HG03045 (cell line): ENCODE measurements around the gene PTPRN2.

ENCODE experiments used
- ATAC-seq: cut with Tn5 transposase; IDR thresholded peaks from one replicate; pipeline ENCODE4 v1.9.1; 2021; ENCODE audit warnings: mild to moderate bottlenecking, moderate library complexity; ENCODE audit not compliant: unreplicated experiment

The PTPRN2 gene

DNA sequence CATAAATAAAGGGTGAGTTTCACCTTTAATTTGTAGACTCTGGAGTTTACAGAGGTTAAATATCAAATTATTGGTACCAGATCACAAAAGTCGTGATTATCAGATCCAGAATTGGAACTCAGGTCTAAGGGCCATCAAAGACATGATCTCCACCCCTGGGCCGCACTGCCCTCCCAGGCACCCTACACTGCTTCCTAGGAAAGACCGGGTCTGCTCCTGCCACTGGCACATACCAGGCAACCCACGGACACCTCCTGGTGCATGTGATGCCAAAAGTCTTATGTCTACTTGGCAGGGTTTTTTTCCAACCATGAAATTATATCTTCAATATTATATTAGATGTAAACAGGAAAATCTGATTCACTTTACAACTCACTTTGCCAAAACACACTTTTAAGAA, 452.8 kb downstream of the PTPRN2 start:
- no peak for ATAC-seq

DNA sequence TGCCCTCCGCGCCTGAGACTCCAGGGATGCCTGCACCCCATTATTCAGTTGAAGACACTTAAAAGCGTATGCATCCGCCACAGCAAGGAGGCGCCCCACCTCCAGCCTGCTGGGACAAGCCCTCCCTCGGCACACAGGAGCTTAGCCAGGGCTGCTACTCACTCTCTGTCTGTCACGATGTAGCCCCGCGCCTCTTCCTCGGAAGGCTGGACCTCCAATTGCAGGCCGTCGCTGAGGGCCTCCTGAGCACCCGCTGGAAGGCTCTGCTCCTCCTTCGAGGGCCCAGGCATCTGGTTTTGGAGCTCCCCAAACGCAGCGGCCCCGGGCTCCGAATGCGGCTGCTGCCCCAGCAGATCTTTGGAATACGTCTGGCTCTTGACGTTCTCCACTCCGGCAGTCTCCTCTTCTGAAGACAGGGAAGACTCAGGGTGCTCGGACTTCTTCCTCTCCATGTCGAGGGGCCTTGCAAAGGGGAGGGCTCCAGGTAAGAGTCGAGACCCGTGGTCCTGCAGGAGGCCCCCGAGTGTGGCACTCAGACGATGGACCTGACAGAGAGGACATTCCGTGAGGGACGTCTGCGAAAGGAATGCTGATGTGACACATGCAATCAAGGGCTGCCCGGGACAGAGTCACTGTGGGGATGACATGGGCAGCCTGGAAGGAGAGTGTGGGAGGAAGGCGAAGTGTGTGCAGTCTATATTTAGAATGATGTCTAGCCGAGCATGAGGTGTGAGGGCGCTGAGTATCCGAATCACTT, 453.9 kb downstream of the PTPRN2 start:
- no peak for ATAC-seq

DNA sequence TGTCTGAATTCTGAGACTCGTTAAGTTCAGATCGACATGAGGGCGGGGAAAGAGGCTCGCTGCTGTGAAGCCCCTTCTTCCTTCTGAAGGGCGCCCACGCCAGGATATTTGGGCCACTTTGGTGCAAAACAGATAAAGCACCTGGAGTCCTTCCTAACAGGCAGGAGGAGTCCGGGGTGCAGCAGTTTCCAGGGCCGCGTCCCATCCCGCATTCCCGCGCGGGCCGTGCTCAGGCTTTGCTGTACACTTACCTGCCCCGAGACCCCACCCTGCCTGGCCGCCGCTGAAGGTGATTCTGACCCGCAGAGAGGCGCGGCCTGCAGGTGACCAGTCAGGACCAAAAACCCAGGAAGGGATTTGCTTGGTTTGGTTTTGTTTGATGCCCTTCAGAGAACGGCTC, 454.6 kb downstream of the PTPRN2 start:
- no peak for ATAC-seq

DNA sequence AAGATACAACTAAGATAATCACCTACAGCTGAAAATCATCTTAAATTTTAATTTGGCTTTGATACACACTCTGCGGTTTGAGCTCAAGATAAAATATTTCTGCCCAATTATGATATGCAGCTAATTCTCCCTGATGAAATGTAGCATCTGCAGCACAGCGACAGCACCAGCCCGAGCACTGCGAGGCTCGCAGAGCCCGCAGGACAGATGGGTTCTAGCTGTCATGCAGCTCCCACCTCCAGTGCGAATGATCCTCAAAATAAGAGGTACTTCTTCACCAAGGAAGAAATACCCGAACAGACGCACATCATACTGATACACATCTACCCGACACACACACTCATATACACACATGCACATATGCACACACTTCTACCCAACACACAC, 457.6 kb downstream of the PTPRN2 start:
- ATAC-seq, result no peak

DNA sequence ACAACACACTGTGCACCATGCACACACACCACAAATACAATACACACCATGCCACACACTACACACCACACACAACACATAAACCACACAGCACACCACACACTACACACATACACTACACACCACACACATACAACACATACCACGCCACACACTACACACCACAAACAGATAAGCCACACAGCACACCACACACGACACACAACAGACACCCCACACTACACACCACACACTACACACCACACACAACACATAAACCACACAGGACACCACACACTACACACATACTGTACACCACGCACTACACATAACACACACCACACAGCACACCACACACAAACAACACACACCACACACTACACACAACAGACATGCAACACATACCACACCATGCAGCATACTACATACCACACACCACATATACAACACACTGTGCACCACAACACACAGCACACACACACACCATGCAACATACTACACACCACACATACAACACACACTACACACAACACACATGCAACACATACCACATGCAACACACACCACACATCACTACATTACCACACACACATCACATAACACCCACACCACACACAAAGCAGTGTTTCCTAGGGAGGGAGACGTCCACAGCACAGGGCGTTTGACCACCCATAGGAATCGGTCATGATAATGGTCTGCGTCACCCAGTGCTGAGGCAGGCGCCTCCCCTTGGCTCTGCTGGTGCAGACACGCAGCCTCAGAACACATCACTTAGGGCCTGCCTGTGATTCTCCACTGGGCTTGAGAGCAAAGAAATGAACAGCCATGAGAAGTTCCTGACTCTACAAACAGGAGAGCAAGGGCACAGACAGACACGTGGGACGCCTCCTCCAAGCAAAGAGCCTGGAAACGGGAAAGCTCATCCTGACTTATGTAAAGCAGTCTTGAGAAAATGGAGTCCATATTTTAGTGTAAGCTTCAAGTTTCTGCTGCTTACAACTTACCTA, 458.3 kb downstream of the PTPRN2 start:
- ATAC-seq, result no peak

DNA sequence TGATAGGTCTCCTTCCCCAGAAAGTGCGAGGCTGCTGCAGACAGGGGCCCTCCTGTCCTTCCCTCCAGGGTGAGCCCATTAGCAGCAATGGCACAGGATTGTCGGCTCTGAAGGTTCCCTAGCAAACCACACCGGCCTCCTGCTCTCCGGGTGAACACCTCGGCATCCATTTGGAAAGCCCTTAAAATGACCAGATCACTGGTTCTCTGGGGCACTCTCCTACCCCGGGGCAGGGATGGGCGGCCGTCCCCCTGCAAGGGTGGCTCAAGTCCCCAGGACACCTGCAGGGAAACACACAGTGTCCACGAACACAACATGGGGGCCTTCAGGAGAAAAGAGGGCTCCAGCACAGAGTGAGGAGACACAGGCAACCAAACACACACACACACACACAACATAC, 459.1 kb downstream of the PTPRN2 start:
- ATAC-seq, result no peak

DNA sequence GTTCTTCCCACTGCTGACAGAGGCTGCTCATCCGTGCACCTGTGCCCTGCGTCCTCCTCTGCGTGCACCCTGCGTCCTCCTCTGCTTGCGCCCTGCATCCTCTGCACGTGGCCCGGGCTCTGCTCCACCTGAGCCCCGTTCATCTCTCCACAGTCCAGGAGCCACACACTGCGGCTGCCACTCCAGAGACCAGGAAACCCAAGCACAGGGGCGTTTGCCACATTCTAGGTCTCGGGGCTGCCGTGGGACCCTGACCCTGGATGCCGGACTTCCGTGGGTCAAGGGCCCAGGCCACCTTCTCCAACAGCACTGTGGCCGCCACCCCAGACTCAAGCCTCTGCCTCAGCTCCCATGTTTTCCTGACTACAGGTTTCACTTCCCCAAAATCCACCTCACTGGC, 460.4 kb downstream of the PTPRN2 start:
- ATAC-seq, result no peak

DNA sequence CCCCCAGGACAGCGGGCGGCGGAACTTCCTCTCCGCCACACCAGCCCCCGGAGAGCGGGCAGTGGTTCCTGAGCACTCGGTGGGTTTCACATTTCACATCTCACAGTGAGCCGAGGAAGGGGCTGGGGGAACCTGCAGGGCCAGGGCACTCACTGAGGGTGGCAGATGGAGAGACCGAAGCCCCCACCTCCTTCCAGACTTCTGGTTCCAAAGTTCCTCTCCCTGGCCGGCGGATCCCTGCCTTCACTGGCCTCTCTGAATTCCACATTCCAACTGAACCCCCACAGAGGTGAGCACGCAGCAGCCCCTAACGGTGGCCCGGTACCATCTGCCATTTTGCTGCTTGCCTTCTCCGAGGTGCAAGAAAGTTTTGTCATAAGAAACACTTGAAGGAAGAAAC, 461.0 kb downstream of the PTPRN2 start:
- no peak for ATAC-seq

DNA sequence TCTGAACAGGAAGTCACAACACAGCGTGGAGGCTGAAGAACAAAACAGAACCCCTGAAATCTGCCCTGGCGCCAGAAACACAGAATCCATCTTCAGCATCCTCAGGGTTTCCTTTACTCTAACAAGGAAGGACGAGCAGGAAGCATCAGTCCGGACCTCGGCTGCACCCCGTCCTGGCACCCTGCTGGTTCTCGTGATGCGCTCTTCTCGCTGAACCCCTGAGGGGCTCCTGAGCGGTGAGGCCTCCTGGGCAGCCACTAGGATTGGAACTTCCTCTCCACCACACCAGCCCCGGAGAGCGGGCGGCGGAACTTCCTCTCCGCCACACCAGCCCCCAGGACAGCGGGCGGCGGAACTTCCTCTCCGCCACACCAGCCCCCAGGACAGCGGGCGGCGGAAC, 461.9 kb downstream of the PTPRN2 start:
- no peak for ATAC-seq

DNA sequence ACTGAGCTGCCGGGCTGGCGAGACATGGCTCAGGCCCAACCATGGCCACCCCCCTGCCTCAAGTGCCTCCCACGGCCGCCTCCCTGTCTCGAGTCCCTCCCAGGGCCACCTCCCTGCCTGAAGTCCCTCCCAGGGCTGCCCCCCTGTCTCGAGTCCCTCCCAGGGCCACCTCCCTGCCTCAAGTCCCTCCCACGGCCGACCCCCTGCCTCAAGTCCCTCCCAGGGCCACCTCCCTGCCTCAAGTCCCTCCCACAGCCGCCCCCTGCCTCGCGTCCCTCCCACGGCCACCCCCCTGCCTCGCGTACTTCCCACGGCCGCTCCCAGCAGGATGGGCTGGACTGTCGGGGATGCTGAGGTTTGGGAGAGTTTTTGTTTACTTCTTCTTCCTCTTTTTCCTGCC, 462.5 kb downstream of the PTPRN2 start:
- ATAC-seq, result no peak

DNA sequence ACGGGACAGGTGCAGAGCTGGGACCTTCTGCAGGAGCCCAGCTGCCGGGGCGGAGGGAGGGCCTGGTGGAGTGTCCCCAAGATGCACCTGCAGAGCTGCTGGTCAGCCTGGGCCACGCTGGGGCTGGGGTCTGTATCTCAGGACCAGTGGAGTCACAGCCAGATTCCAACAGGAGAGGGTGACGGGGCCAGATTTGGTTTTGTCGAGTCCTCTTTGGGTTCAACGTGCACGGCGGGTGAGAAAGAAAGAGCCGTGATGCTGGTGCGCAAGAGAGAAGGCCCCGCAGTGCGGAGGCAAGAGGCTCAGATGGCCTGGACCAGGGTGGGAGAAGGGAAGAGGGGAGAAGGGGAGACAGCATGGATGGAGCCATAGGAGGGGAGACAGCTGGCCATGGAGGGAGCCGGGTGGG, 462.9 kb downstream of the PTPRN2 start:
- ATAC-seq, result no peak

DNA sequence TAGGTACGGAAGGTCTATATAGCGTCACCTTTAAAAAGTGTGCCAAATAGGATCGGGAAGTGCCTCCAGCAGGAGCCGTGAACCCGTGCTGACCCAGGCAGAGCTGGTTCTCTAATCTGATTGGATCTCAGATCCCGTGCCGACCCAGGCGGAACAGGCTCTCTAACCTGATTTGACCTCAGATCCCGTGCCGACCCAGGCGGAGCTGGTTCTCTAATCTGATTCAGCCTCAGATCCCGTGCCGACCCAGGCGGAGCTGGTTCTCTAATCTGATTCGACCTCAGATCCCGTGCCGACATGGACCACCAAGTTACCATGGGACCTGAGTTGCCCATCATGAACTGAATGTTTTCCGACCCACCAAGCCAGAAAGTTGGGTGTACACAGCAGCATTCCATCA, 463.9 kb downstream of the PTPRN2 start:
- ATAC-seq, result no peak

DNA sequence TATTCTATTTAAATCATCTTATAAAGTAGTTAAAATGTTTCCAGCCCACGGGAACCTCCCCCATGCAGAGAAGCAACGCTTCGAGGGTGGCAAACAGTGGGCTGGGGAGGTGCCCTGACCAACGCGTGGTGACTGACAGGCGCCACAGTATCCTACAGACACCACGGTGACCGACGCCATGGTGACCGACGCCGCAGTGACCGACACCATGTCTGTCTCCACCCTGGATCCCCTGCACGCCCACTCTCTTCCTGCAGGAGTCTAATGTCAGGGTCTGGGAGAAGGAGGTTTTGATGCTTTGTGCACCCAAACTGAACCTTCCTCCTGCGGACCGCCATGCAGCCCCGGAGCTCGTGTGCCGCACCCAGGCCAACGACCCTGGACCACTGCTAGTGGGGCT, 464.4 kb downstream of the PTPRN2 start:
- ATAC-seq, result no peak

DNA sequence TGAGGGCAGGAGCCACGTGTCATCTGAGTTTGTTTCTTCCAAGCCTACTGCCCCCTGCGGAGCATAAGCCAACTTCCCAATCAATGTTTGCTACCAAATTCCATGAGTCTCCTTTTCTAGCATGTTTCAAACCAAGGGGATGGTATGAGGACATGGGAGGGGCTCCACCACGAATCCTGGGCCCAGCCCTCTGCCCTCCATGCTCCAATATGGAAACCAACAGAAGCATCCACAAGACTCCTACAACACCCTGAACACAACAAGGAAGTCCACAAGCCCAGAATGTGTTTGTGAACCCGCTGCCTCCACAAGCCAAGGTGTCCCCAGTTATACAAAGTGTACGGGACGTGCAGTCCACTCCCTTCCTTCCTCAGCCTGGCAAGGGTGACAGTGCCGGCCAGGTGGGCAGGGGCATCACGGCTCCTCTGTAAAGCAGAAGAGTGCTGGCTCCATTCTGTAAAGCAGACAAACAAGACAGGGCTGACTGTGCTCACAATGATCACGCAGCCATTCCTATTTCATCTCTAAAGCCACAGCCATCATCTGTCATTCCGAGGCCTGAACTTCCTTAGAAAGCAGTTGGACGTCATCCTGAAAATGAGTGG, 466.1 kb downstream of the PTPRN2 start:
- ATAC-seq, result no peak

DNA sequence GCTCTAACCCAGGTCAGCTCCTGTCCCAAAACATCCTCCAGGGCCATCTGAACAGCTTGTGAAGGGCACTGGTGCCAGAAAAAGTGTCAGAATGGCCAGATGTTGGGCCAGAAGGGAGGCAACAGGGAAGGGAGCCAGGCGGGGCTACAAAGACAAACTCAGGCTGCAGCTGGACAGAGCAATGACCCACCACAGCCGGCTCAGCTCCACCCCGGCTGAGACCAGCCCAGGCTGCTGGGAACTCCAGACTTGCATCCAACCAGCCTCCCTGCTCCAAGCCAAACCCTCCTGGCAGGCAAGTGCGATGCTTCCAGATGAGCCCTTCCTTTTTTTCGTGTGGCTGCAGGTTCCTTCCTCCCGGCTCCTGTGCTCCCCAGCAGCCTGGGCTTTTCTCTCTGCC, 466.9 kb downstream of the PTPRN2 start:
- ATAC-seq, result no peak

DNA sequence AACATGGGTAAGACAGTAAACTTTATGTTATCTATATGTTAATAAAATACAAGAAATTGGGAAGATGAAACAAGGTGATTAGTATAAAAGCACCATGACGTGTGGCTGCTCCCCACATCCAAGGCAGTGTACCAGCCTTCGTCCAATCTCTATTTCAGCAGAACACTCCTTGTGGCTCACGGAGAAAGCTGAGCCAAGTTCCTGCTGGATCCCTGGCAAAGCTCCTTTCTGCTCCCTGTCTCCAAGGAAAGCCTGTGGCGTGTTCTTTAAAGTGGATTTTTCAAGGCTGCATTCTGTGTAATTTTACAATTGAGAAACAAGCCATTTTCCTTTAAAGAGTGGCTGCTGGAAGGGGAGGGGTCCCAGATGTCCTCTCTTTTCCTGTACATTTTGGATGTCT, 467.3 kb downstream of the PTPRN2 start:
- no peak for ATAC-seq

DNA sequence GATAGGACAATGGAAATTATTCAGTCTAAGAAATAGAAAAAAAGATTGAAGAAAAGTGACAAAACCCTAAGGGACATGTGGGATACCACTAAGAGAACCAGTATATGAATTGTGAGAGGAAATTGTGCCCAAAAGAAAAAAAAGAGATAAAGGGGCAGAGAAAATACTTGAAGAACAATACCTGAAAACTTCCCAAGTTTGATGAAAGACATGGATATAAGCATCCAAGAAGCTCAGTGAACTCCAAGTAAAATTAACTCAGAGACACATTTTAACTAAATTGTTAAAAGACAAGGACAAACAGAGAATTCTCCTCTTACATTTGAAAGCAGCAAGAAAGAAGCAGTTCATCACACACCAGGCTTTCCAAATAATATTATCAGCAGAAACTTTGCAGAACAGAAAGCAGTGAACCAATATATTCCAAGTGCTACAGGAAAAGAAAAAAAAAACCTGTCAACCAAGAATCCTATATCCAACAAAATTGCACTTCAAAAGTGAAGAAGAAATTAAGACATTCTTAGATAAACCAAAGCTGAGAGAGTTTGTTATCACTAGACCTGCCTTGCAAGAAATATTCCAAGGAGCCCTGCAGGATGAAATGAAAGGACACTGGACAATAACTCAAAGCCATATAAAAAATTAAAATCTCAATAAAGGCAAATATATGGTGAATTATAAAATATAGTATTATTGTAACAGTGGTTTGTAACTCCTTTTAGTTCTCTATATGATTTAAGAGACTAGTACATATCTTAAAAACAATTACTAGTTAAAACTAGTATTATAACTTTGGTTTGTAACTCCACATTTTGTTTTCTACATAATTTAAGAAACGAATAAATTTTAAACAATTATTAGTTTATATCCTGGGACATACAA, 470.0 kb downstream of the PTPRN2 start:
- no peak for ATAC-seq

DNA sequence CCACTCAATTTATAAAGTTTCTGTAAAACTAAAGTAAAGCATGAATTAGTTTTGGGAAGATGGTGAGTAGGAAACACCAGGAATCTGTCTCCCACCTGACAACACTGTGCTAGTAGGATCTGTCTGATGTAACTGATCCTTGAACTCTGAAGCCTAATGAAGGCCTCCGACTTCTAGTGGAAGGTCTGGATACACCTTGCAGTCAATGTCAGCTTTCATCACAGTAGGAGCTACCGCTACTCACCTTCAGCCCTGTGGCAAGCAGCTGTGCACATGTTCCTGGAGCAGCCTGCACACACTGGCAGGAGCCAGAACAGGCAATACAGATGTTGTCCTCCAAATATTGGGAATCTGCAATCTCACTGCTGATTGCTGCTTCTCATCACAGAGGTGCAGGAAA, 471.4 kb downstream of the PTPRN2 start:
- ATAC-seq, result no peak

DNA sequence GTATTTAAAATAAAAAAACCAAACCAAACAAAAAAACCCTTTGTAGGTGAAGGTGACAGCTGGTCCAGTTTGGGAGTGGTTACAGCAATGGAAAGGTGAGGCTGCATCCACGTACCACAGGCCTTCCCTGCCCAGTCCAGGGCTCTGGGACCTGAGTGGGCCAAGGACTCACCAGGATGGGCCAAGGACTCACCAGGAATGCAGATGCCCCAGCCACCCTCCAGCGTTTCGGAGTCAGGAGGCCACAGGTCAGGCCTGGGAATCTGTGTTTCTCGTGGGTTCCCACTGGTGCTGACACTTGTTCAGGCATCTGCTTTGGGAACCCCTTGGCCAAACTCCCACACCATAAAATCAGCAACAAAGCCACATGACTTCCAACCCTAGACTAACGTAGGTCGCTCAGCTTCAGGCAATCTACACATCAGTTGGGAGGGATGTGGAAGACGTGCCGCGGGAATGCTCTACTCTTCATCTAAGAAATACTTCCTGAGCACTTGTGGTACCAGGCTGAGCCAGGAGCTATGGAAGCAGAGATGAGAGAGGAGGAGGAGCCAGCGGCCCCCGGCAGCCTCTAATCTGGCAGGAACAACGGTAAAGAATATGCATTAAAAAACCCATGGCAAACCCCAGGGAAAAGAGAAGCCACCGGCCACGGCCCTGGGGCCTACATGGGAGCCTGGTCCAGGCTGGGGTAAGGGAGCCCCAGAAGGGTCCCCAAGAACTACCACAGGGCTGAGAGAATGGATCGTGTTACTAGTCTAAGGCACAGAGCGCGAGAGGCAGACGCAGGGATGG, 473.4 kb downstream of the PTPRN2 start:
- no peak for ATAC-seq
